Neural cell (in vitro differentiated cells): Measurements from ENCODE around the gene ZNF578.

Experiments
- CTCF ChIP-seq: fragments of 450-650 bp; IDR thresholded peaks from 2 replicates; pipeline ENCODE4 v1.5.1; 2014; ENCODE audit warnings: antibody characterized with exemption, mild to moderate bottlenecking, moderate library complexity; ENCODE audit not compliant: poor library complexity, severe bottlenecking
- EP300 ChIP-seq: fragments of 450-650 bp; conservative IDR thresholded peaks from 2 replicates; pipeline ENCODE4 v1.6.1; 2014; ENCODE audit warnings: antibody characterized with exemption, mild to moderate bottlenecking, moderate library complexity; ENCODE audit not compliant: poor library complexity, severe bottlenecking
- EZH2 ChIP-seq: fragments of 200-600, 300-800 bp; shearing (Covaris generic), sonication (generic); IDR thresholded peaks from 2 replicates; pipeline ENCODE4 v1.6.1; 2014; ENCODE audit warnings: antibody characterized with exemption, low read length, borderline replicate concordance, mild to moderate bottlenecking; ENCODE audit not compliant: insufficient read depth, poor library complexity, severe bottlenecking
- POLR2AphosphoS5 ChIP-seq: IDR thresholded peaks from 2 replicates; pipeline ENCODE4 v1.6.1; 2012
- RAD21 ChIP-seq: fragments of 450-650 bp; conservative IDR thresholded peaks from 2 replicates; pipeline ENCODE4 v1.6.1; 2014; ENCODE audit warnings: antibody characterized with exemption, mild to moderate bottlenecking, moderate library complexity
- TAF1 ChIP-seq: IDR thresholded peaks from 2 replicates; pipeline ENCODE4 v1.6.1; 2012; ENCODE audit warnings: low read depth

DNA sequence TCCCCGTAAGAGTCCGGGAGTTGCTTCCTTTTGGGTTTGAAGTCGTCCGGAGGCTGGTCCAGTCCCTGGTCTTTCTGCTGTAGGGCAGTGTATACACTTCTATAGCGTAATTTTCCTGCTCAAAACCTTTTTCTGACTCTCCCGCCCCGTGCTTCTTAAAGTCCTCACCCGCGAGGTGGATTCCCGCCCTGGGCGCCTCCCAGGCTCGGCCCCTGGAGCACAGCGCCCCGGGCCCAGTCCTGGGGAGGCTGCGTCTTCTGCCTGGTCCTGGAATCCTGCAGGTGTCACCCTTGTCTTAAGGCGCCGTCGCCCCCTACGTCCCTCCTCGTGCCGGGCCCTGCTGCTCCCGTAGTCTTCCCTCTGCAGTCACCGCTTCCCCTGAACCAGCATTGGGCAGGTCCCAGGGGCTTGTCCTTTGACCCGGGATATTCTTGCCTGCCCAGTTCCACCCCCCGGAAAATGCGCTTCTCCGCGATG, 39.7 kb downstream of the ZNF578 start:
- no peak for TF ChIP-seq CTCF
- TF ChIP-seq POLR2AphosphoS5 = no peak
- TF ChIP-seq RAD21 = no peak
- no peak for TF ChIP-seq EP300
- no peak for TF ChIP-seq TAF1
- no peak for TF ChIP-seq EZH2
